ENCODE data around the gene PKD1L1.

The PKD1L1 gene

DNA sequence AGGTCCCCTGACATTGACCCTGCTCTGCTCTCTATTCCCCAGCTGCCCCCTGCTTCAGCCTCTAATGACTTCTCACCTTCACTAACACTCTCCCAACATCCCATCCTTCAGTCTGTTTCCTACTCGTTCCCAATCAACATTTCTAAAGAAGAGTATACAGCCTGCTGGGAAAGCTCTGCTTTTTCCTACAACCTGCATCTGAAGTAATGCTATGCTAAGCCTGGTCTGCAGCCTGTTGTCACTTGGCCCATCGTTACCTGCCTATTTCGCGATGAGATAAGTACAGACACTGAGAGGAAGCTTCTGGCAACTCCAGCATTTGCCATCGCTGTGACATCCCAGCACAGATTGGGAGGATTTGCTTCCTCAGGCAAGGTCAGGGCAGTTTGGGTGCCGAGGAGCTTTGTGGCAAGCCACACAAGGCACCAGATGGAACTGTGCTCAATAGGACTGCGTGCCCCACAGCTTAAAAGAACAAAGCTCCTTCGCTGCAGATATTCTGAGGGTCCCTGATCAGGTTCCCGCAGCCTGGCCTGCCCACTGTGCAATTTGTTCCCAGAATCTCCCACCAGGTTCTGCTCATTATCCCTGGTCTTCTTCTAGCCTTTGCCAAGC lies 51.4 kb downstream of the PKD1L1 start:
- DNase-seq: no peak

DNA sequence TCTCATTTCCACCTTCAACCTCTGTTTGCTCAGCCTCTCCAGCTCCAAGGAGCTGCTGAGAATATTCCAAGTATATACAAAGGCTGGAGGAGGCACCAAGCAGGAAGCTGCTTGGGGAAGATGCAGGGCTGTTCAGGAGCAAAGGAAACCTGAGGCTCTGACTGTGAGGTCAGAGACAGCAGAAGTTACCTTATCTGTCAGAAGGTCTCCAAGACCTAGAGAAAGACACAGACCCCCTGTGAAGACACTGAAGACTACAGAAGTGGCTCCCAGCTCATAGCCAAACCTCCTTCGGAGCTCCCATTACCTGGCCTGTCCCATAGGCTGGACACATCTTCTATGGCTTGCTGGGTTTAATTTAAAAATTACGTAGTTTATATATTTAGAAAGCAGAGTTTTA lies 53.2 kb downstream of the PKD1L1 start:
- no peak for DNase-seq

DNA sequence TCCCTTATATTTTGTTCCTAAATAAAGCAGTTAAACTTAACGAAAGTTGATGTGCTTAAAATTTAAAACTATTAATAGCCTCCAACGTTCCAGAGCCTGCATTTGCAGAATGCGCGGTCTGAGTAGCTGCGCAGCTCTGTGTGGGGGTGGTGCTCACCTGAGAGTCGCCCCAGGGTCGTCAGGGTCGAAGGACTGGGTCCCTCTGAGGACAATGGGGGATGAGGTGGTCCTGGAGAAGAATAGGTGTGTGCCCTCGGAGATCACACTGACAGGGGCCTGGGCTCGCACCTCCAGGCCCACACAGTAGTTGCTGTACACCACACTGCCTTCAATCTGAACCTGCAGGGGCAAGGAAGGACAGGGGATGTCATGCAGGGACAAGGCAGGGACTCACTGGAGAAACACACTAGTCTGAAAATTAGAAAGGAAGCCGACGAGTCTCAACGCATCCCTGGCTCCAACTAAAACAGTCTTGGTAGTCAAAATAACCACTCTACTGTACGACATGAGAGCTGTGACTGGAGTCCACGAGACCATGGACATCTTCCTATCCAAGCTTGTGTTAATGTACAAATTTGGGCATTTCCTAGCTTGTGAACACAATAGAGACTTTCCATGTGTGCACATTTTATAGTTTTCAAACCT lies 54.4 kb downstream of the PKD1L1 start:
- no peak for DNase-seq

DNA sequence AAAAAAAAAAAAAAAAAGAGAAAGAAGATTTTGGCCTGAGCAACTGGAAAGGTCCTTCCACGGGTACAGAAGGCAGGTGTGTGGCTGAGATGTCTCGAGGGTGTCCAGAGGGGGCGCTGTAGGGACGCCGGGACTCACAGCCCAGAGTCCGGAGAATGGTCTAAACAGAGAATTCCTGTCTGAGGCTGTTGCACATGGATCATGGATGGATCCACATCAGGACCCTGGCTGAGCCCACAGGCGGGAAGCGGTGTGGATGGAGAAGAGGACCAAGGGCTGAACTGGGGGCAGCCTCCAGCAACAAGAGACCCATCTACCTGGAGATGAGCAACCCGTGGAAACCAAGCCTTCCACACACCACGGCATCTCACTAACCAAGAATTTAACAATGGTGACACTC lies 55.0 kb downstream of the PKD1L1 start:
- no peak for DNase-seq

DNA sequence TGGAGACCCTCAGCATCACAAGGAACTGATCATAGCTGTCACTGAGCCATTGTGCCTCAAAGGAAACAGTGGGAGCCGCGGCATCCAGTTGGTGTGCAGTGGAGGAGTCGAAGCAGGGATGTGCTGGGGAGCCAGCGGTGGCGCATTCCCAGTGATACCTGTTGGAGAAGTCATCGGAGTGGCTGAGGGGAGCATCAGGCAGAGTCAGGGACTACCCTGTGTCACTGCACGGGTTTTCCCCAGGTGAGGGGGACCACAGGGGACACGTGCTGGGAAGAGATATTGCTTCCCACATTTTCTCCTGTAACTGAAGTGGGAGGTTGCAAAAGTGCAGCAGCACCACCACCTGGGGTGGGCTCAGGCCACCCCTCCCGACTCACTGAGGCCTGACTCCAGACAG lies 57.7 kb downstream of the PKD1L1 start:
- no peak for DNase-seq

DNA sequence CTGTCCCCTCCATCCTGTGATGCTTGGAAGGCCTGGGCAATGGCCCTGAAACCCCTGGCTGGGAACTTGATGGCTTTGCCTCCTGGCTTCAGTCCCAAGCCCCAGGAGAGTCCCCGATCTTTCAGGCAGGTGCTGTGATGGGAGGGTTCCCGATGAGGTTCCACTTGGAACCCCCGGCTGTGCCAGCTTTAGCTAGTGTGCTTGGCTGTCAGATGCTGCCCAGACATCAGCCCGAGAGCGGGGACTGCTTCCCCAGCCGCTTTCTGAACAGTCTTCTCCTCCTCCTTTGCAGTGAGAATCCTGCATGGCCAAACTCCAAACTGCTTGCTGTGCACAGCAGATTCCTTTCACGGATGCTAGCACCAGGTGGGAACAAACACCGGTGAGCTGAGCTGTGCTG lies 58.1 kb downstream of the PKD1L1 start:
- DNase-seq: no peak

DNA sequence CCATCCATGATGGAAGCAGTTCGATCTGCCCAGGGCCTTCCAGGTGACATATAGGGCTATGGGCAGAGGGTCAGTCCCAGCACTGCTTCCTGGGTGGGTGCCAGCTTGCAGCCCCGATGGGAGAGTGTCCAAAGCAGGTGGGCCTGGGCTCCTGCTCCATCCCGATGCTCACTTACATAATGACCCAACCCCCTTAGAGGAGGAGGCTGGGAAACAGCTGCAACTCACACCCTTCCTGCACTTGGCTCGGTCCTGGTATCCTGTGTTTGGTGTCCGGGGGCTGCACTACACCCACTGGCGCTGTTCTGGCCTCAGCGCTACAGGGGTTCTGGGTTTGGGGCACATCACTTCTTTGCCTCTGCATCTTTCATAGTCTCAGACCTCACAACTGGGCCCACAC lies 58.5 kb downstream of the PKD1L1 start:
- DNase-seq: no peak

DNA sequence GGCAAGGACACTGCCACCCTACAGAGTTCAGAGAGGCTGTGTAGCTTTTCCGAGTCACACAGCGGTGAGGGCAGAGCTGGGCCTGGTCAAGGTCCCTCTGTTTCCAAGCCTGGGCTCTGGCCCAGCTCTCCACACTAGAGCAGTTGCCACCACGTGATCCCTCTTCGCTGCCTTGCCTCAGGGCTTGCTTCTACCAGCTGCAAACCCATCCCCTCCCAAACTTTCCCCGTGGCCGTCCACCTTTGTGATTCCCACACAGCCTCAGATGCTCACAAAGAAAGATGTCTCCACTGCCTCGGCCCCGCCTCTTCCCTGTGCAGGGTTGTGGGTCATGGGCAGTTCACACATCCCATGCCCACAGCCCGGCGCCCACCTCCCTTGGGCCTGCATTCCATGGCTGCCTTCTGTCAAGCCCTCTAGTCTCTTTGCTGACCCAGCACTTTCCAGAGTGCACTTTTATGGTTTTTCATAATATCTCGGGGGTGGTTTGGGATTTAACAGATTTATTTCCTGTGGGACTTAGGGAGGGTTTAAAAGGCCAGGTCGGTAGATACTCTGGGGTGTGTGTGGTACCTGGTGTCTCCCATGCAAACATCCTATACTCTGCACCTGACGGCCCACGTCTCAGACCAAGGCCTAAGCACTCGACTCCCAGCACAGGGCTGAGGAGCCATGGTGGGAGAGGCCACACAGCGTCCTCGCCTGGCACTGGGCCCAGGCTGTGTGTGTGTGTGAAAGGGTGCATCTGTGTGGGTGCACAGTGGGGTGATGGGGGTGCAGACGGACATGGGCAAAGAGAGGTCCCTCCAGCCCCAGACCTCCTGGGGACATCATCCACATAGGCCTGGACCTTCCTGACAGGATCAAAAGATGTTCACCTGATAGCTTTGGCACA lies 59.6 kb downstream of the PKD1L1 start:
- no peak for DNase-seq

DNA sequence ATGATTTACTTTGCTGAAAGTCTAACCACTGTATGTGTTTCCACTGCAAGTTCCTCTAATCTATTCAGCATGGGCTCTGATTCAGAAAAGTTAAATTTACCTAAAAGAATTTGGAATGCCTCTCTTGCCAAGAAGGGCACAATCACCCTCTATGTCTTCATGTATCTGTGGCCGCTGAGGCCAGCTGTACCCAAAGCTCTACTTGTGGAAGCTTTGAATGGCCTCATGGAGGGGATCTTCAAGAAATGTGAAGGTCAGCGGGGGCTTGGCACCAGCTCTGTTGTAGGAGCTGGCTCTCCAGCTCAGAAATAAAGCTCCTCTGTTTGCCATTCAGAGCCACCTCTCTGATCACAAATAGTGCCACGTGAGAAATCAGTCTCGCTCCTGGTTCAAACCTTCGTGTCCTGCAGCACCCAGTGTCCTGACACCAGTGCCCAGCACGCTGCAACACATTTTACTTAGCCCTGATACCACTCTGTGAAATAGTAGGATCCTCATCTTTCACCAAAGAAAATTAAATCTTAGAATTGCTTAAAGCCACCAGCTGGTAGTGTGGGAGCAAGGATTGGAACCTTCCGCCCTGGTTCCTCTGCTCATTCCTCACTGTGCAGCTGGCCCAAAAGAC lies 61.1 kb downstream of the PKD1L1 start:
- no peak for DNase-seq

DNA sequence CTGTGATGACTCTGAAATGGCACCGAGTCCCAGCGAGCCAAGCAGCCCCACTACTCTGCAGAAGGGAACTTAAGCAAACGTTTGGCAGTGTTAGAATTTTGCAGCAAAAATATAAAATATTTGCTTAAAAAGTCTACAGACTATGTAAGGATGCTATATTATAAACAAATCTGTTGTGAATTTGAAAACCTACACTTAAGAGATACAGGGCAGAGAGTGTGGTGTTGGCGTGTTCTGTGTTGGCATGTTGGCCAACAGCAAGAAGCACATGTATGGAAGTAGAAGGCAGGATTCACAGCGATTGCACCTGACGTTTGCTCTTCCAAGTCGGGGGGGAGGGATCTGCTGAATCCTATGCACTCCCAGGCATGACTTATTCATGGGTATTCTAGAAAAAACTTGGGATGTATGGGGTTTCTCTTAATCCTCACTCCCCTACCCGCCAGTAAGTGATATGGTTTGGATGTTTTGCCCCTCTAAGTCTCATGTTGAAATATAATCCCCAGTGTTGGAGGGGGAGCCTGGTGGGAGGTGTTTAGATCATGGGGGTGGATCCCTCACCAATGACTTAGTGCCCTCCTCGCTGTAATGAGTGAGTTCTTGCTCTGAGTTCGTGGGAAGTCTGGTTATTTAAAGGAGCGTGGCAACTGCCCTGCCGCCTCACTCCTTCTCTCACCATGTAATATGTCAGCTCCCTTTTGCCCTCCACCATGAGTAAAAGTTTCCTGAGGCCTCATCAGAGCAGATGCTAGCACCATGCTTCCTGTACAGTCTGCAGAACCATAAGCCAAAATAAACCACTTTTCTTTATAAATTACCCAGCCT lies 62.1 kb downstream of the PKD1L1 start:
- DNase-seq: no peak

DNA sequence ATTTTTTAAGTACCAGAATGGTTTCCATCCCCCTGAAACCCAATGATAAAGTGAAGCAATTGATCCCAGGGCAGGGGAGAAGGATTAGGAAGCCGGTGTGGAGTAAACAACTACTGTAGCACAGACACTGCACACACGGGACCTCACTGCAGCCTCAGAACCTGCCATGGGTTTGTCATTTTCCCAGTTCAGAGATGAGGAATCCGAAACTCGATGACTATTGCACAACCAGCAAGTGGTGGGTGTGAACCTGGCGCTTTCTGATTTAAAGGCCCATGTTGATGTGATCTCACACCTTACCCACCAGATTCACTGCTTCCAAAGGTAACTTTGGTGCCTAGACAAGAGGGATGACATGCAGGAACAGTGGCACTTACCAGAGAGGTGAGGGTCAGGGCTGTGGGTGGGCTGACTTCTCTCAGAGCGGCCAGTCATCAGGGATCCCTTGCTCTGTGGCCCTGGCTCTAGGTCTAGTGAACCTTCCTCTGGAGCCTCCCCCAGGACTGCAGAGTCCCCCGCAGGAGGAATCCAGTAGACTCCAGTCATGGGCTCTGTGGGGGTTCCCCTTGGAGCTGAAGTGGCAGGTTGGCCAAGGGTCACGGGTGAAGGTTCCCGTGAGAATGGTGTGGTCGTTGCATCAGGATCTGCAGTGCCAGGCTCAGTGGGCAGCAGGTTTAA lies 62.8 kb downstream of the PKD1L1 start:
- DNase-seq: no peak

DNA sequence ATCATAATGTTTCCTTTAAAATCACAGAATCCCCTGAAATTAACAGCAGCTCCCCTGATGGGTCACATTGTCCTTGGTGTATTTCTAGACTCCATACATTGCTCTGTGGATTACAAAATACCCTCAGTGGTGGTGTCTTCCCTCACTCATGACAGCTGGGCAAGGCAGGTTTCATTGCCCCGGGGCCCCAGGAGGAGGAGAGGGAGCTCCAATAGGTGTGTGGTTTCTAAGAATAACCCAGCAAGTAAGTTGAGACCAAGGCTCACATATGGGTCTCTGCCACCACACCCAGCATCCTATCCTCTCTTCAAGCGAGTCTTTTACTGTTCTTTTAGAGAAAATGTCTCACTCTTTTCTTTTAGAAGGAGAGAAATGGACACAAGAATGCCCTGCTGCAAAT lies 63.6 kb downstream of the PKD1L1 start:
- DNase-seq: no peak

DNA sequence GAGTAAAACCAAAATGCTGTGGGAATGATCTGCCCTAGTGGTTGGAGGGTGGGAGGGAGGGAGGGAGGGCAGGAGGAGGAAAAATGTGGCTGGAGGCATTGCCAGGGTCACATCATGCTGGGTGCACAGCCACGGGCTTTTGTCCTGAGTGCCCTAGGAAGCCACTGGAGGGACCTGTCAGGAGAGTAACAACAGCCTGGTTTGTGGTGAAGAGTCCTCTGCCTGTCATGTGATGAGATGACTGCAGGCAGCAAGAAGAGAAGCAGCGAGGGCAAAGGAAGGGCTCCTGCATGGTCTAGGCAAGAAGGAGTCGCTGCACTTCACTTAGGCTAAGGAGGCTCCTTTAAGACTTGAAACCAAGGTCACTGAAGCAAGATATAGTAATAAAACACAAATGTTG lies 65.6 kb downstream of the PKD1L1 start:
- DNase-seq: no peak

DNA sequence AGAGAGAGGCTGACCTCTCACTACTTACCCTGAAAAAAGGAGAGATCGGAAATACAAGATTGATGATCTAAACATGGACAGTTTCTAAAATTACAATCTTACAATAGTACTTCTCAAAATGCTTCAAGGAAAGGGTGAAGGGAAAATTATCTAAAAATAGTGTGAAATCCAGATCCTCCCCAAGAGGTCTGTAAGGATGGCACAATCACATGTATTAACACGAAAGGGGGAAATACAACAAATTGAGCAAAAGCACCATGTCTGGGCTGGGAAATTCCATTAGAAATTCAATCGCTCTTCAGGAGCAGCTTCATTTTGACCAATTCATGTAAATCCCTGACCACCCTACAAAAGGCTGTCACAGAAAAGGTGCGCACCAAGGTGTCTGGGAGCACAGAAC lies 67.0 kb downstream of the PKD1L1 start:
- DNase-seq: no peak

DNA sequence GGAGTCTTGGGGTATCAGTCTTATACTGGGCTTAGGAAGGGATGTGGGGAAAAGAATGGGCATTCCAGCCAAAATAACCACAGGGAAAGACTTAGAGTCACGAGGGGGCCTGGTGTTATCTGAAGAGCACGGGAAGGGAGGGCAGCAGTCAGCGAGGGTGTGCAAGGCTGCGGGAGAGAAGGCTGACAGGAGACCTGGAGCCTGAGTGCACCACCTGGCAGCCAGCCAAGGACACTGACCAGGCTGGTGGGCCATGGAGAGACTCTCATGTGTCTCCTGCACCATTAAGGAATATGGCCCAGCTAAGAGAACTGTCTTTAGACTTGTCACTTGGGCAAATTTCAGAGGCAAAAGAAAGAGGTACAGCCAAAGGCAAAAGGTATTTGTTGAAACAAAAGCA lies 69.6 kb downstream of the PKD1L1 start:
- no peak for DNase-seq

DNA sequence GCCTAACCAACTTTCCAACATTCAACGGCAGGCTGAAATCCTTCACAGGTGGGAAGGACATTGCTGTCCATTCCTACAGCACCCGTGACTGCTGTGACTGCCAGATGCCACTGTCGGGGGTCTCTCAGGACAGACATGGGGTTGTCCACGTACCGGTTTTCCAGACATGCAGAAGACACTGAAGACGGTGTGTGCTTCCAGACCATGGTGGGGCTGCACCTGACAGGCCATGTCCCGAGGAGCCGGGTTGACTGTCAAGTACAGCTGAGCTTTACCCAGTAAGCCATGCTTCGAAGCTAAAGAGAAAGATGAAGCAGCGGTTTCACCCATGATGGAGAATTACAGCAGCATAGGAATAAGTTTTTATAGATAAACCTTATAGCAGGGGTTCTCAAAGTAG lies 70.9 kb downstream of the PKD1L1 start:
- DNase-seq: no peak

DNA sequence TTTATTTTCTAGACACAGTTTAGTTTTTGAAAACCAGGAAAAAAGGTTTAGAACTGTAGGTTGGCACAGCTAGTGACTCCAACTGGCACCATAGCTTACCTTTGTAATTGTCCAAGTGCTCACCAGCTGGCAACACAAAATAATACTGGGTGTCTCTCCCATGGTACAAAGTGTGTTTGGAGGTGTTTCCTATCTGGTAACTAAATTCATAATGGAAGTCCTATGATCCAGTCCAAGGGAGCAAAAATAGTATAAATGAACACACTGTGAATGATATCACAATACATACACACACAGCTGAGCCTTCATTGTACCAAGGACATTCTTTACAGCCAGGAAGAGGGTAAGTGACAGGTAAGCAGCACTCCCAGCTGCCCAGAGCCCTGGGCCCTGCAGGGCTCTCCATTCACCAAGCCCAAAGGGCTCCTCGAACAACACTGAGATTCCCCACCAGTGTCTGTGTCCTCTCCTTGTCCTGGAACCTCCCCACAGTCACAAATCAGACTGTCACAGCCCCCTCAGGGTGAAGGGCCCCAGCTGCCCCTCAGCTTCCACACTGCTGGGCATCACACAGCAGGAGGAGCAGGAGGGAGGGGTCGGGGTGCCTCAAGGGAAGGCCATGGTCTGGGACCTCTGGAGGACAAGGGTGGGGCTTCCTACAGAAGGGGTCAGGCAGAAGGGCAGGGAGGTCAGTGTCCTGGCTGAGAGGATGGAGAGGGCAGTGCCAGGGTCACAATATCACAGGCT lies 72.1 kb downstream of the PKD1L1 start:
- no peak for DNase-seq

DNA sequence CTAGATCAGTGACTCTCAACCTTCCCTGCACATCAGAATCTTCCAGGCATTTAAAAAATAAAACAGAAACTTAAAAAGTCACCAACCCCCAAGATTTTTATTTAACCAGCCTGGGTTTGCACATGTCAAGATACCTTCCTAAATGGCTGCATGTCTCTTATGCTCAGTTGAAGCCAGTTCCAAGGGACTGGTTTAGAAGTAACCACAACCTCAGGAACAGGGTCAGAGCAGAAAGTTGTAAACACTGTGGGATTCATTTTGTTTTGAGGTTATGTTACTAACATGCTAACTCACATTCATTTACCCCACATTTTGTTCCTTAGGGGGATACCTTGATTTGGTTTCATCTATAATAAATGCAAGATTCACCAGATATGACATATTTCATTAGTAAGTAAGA lies 72.9 kb downstream of the PKD1L1 start:
- no peak for DNase-seq

DNA sequence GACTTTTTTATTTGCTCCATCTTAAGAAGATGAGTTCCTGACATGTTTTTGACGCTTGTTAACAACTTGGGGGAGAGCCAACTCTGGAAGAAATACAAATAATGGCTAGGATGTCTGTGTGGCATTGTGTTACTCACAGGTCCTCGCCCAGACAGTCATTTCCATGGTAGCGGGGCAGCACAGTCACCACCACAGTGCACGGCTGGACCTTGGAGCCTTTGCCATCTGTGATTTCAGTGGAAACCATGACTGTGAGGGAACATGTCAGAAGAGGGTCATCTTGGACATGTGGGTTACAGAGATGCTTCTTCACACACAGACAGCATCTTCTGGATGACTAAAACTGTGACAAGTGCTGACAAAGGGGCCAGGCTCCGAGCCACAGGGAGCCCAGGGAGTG lies 74.5 kb downstream of the PKD1L1 start:
- no peak for DNase-seq

DNA sequence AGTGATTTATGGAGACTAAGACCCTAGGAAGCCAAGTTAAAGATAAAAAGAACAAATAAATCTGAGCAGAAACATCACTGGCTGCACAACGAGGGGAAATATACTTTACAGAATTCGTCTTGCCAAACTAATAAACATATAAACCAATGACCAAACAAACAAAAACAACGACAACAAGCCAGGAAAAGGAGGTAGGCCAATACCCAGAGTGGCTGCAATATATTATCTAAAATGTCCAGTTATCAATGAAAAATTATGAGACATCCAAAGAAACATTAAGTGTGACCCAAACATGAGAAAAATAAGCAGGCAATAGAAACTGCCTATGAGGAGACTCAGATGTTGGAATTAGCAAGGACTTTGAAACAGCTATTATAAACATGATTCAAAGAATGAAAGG lies 81.0 kb downstream of the PKD1L1 start:
- no peak for DNase-seq

DNA sequence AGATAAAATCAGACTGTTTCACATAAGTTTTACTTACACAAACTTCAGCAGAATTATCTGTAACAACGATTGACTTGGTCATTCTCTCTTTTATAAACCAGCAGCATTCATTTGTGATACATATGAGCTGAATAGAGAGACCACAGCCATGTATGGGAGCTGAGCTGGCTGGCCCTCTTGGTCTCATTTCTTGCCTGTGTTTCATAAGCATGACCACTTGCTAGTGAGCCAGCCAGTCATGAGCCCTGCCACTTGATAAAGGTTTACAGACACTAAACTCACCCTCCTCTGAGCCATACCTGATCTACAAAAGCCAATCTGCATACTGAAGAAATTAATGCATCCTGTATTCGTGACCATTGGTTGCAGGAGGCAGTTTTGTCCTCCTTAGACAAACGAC lies 82.1 kb downstream of the PKD1L1 start:
- no peak for DNase-seq

Measured in GDM1 (cell line).